ENCODE measurements around the gene RAP1GAP2. TPM values are rescaled to one million over a fixed set of nuclear protein-coding genes. Genes with fewer than 3 reads are reported as not detected.

RAP1GAP2 gene
- polyA plus RNA-seq, 3 donors = 1.5 to 48.4 (median 6.1) TPM

- Mint-ChIP-seq H3K4me3 (peak overlapping the region; percentile 41 to 77), H3K4me1 (peaks cover 8% of the 10 kb centered on the region), H3K9me3 (peaks cover 0 to 8% (median 5%) of the 10 kb centered on the region in 7 donors), H3K27ac (no peak overlapping the region), H3K36me3 (peaks cover 3 to 6% of the 10 kb centered on the region in 2 donors), H3K27me3 (ENCODE audit: low read depth in 3 of 3) (peaks cover 48 to 68% (median 63%) of the 10 kb centered on the region in 3 donors)
- Histone ChIP-seq H3K36me3 (replicated peaks in 1 of 2; ENCODE audit: control insufficient read depth in 1 of 2, insufficient read depth in 2 of 2, low read length in 2 of 2) (no peaks in the 10 kb centered on the region), H3K9ac (ENCODE audit: insufficient read depth, low read length, poor library complexity, severe bottlenecking) (no peak overlapping the region), H4K20me1 (ENCODE audit: insufficient read depth, low read length) (no peaks in the 10 kb centered on the region), H3K9me3 (replicated peaks in 1 of 2; ENCODE audit: control insufficient read depth in 1 of 2, insufficient read depth in 1 of 2, low read length in 2 of 2) (no peaks in the 10 kb centered on the region), H2AFZ (ENCODE audit: insufficient read depth, low read depth, low read length, poor library complexity, severe bottlenecking) (no peak overlapping the region), H3K4me3 (replicated peaks in 1 of 3; ENCODE audit: low read depth in 2 of 3, low read length in 3 of 3) (no peak overlapping the region), H3K27ac (ENCODE audit: low read depth in 1 of 2, low read length in 2 of 2) (no peak overlapping the region), H3K4me1 (ENCODE audit: control insufficient read depth in 1 of 2, insufficient read depth in 2 of 2, low read length in 2 of 2) (peaks cover 0 to 3% of the 10 kb centered on the region in 2 donors), H3K79me2 (ENCODE audit: insufficient read depth, low read length) (no peaks in the 10 kb centered on the region), H3K27me3 (ENCODE audit: control insufficient read depth in 2 of 2, insufficient read depth in 2 of 2, low read length in 2 of 2) (peaks cover 17 to 43% of the 10 kb centered on the region in 2 donors), H3K4me2 (replicated peaks; ENCODE audit: extremely low read depth, low read length, poor library complexity, severe bottlenecking) (no peak overlapping the region)
- intact Hi-C loops (cut with micrococcal nuclease) = no loop called here
- DNase-seq = no peak
- no peak for TF ChIP-seq CTCF (IDR thresholded peaks at IDR 0.05)
- whole genome bisulfite sequencing (ENCODE audit: insufficient coverage) = 52% methylated on average over 3 of the region's 11 CpGs
These were observed 18.9 kb upstream of the RAP1GAP2 start for GRCh38 chr17:2777242-2777867.

GRCh38 chr17:2778489-2778888, 17.7 kb upstream of the RAP1GAP2 start:
- H3K27me3 ChIP-seq (ENCODE audit: control insufficient read depth in 2 of 2, insufficient read depth in 2 of 2, low read length in 2 of 2) = peaks cover 17 to 38% of the 10 kb centered on the region in 2 donors
- H3K9ac ChIP-seq (ENCODE audit: insufficient read depth, low read length, poor library complexity, severe bottlenecking) = no peak overlapping the region
- H3K27me3 Mint-ChIP-seq (ENCODE audit: low read depth in 3 of 3) = peaks cover 51 to 64% (median 54%) of the 10 kb centered on the region in 3 donors

More at GRCh38 chr17:2778489-2778888, 17.7 kb upstream of the RAP1GAP2 start:
- TF ChIP-seq CTCF (IDR thresholded peaks at IDR 0.05) = no peak
- Mint-ChIP-seq H3K4me1 (peaks cover 12% of the 10 kb centered on the region), H3K27ac (no peak overlapping the region), H3K4me3 (peak overlapping the region in 1 of 2 donors; percentile 26), H3K9me3 (peaks cover 0 to 8% (median 5%) of the 10 kb centered on the region in 7 donors), H3K36me3 (peaks cover 3 to 6% of the 10 kb centered on the region in 2 donors)
- WGBS (ENCODE audit: insufficient coverage) = no CpG with 5 or more reads among the region's 6 CpGs
- Histone ChIP-seq H4K20me1 (ENCODE audit: insufficient read depth, low read length) (no peaks in the 10 kb centered on the region), H3K4me2 (replicated peaks; ENCODE audit: extremely low read depth, low read length, poor library complexity, severe bottlenecking) (no peak overlapping the region), H3K79me2 (ENCODE audit: insufficient read depth, low read length) (no peaks in the 10 kb centered on the region), H3K4me1 (ENCODE audit: control insufficient read depth in 1 of 2, insufficient read depth in 2 of 2, low read length in 2 of 2) (peaks cover 0 to 3% of the 10 kb centered on the region in 2 donors), H3K27ac (ENCODE audit: low read depth in 1 of 2, low read length in 2 of 2) (no peak overlapping the region), H3K4me3 (replicated peaks in 1 of 3; ENCODE audit: low read depth in 2 of 3, low read length in 3 of 3) (no peak overlapping the region), H2AFZ (ENCODE audit: insufficient read depth, low read depth, low read length, poor library complexity, severe bottlenecking) (no peak overlapping the region), H3K9me3 (replicated peaks in 1 of 2; ENCODE audit: control insufficient read depth in 1 of 2, insufficient read depth in 1 of 2, low read length in 2 of 2) (no peaks in the 10 kb centered on the region), H3K36me3 (replicated peaks in 1 of 2; ENCODE audit: control insufficient read depth in 1 of 2, insufficient read depth in 2 of 2, low read length in 2 of 2) (no peaks in the 10 kb centered on the region)
- DNase-seq = no peak
- intact Hi-C loops (cut with micrococcal nuclease) = no loop called here

Measured in CD14-positive monocyte (primary cell).